Inflammatory macrophage (primary cell): ENCODE measurements around the gene SPPL2B.

Source experiments
- DNase-seq, 2 donors: peaks; one replicate each; pipeline ENCODE4 v3.0.0-alpha.2; 2020 to 2022

The SPPL2B gene

DNA sequence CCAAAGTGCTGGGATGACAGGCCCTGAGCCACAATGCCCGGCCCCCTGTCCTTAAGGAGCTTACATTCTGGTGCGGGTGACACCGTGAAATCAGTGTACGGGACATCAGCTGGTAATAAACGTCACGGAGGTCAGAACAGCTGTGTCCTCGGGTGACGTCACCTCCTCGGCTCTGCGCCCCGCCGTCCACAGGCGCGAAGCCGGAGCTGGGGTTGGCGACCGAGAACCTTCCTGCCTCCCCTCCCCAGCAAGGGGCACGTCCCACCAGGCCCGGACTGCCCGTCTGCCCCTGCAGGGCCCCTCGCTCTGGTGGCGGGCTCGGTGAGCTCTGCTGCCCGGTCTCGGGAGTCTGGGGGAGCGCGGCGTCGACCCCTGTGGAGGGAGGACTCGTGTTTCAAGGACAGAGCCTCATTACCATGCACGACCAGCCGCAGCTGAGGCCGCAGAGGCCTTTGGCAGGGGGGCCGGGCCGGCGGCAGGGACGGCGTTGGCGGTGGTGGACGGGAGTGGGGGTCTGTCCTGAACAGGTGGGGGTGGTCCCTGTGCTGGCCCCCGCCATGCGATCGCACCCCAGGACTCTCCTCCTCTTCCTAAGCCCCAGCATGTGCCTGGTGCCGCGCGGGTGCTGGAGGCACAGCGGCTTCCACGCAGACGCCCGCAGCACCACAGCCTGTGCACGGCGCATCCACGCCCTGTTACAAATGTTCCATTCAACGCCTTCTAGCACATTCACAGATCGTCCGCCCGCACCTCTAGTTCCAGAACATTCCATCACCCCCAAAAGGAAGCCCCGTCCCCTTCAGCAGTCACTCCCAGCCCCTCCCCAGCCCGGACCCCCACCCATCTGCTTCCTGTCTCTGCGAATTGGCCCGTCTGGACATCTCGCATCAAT lies 25.9 kb upstream of the SPPL2B start:
- DNase-seq: peak; percentile 16 to 27

DNA sequence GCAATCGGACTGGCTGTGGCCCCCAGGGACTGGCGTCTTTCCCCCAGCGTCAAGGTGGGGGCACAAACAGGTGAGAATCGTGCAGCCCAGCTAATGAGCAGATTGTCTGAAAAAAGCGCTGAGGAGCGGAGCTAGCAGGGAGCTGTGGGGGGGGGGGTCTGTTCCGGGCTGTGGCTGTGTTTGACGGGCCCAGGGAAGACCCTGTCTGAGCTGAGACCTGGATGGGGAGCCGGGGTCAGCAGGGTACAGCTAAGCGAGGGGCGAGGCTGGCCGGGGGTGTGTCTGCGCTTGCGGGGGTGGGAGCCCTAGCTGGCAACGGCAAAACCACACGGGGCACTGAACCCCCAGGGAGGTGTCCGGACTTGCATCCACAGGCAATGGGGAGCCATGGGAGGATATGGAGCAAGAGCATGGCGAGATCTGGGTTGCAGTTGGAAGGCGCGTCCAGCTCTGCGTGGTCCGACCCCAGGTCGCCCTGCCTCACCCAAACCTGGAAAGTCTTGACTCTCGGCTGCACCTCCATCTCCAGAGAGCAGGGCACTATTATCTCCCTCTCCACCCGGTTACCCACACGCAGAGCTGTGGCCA lies 25.2 kb upstream of the SPPL2B start:
- DNase-seq: no peak

DNA sequence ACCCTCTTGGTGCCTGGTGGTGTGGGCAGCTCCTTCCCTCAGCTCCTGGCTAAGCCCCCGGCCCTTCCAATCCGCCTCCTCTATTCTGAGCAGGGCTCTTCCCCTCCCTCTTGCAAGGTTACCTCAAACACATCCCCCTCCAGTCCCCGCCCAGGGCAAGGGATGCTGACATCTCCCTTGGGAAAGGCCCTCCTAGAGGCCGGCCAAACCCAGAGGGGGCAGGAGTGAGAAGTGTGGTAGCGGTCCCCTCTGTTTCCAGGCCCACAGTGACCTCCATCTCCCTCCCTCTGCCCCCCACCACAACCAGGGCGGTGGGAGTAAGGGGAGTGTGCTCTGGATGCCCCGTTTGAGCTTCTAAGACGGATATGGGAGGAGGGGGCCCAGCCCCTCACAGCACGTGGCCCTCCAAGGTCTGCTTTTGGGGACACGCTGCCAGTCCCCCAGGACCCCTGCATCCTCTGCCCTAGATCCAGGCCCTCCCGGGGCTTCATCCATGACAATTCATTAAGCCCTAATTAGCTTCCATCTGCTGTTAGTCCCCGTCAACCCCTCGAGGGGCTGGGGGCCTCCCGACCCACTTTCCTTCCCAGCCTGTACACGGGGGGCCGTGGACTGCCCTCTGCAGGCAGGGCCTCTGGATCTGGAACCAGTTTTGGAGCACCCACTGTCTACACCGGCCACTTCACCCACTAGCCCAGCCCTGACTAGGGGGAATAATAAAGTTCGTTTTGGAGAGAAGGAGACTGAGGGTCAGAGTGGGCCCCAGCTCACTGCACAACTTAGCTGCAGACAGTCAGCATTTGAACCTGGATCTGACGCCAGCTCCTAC lies 22.8 kb upstream of the SPPL2B start:
- no peak for DNase-seq

DNA sequence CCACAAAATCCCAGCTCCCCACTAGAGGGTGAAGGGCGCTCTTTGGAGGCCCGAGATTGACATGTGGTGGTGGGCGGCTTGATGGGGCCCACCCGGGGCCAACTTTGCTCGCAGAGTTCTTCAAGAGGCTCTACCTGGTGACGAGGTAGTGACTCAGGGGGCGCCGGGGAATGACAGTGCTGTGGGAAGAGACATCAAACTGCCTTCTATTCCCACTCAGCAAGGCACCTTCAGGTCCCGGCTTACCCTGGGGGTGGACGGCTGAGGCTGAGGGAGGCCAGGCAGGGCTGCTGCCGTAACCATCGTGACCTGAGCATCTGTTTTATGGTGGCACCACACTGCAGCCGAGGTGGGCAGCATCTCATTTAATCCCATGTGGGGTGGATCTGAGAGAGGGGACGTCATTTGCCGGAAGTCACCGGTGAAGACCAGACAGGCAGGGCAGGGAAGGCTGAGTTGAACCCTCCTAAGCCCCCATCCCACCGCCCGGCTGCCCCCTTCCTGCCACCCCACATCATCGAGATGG lies 22.1 kb upstream of the SPPL2B start:
- no peak for DNase-seq

DNA sequence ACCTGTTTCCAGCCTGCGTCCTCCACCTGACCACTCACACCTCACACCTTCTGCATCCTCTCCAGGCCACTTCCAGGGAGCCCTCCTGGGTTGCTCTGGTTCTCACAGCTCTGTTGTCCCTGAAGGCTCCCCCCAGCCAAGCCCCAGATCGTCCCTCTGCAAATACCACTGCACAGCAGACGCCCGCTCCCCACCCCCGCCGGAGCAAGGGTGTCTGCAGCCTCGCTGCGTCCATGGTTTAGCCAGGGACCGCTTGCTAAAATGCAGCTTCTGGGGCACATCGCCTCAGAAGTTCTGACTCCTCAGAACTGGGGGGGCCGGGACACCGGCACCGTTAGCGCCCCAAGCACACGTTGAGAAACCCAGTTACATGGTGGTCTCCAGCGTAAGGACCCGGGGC lies 21.5 kb upstream of the SPPL2B start:
- no peak for DNase-seq

DNA sequence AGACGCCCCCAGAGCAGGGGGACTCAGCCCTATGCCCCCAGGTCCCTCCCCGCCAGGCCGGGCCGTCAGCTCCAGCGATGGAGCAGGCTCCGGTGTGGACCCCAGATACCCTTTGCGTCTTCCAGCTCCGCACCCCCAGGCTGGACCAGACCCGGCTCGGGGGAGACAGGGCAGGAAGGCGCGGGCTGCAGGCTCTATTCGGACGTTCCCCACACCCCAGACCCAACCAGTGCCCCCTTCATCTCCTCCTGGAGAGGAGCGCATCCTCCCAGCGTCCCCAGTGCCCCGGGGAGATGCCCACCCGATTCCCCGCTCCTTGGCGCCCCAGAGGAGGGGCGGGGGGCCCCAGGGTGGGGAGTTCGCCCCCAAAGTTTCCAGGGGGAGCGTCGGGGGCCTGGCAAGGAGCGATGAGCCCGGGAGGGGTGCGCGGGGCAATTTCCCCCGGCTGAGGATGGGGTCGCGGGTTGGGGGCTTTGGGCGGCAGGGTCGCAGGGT lies 20.9 kb upstream of the SPPL2B start:
- DNase-seq: no peak

DNA sequence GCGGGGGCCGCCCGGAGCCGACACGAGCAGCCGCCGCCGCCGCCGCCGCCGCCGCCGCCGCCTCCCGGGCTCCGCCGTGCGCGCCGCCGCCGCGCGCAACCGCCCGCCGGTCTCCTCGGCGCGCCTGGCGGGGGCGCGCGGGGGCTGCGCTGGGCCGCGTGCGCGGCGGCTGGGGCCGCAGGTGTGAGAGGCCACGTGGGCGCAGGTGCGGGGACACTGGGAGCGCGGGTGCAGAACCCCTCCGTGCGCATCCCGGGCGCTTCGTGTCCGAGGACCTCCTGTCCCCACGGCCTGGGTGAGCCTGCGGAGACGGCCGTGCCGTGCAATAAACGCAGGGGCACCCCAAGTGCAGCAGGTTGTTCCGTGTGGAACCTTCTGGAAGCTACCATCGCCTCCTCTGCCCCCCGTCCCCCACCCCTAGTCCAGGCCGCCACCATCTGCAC lies 20.3 kb upstream of the SPPL2B start, which contains the start of gene LINGO3:
Gene LINGO3 (minus strand): TSS at position 41 of the 443 bp plus-strand sequence. CDS start 16,378 bp downstream, outside the sequence.
- DNase-seq: no peak

DNA sequence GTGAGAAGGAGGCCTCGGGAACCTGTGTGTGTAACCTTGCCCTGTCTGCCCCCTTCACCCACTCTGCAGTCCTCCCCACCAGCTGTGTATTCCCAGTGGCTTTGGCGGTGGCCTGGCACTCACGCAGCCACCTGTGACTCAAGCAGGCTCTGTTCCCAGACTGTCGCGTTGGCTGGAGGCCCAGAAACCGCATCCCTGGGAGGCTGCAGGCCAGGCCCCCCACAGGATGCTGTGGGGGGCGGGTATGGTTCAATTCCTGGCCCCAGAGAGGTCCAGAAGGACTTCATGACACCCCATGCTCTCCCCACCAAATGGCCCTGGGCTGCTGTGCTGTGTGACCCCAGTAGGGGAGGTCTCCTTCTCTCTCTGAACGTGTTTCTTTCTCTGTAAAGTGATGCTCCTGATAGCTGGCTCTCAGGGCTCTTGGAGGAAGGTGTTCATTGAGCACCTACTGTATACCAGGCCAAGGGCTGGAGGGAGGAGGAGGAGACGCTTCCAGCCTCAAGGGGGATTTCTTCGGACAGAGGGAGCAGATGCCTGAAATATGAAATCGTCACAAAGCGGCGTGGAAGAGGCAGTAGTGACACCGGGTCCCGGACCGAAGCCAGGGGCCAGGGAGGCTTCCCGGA lies 18.6 kb upstream of the SPPL2B start:
- DNase-seq: no peak

DNA sequence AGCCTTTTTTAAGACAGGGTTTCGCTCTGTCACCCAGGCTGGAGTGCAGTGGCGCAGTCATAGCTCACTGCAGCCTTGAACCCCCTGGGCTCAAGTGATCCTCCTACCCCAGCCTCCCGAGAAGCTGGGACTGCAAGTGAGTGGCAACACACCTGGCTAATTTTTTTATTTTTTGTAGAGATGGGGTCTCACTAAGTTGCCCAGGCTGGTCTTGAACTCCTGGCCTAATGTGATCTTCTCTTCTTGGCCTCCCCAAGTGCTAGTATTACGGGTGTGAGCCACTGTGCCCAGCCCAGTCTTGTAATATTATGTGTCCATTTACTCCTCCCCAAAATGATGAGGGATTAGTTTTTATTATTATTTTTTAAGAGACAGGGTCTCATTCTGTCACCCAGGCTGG lies 17.4 kb upstream of the SPPL2B start:
- DNase-seq: no peak

DNA sequence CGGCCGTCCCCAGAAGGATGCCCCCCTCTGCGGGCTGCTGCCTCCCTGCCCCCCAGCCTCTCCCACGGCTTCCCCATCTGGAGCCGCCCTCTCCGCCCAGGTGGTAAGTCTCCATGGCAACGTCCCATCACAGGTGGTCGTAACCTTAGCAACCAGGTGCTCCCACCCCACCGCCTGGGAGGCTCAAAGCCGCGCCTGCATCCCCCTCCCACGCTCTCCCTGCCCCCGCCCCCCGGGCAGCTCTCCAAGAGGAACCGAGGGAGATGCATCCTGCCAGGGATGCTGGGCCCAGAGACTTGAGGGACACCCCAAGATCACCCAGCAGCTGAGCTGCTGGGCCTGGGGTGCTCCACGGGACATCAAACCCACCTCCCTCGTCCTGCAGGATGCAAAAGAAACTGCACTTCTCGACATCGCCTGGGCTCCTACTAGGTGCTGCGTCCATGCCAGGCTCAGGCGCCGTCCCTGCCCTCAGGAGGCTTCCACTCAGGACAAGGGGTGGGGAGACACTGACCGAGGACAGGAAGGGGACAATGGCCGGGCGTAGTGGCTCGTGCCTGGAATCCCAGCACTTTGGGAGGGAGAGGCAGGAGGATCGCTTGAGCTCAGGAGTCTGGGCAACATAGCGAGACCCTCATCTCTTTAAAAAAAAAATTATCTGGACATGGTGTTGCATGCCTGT lies 15.5 kb upstream of the SPPL2B start:
- no peak for DNase-seq

DNA sequence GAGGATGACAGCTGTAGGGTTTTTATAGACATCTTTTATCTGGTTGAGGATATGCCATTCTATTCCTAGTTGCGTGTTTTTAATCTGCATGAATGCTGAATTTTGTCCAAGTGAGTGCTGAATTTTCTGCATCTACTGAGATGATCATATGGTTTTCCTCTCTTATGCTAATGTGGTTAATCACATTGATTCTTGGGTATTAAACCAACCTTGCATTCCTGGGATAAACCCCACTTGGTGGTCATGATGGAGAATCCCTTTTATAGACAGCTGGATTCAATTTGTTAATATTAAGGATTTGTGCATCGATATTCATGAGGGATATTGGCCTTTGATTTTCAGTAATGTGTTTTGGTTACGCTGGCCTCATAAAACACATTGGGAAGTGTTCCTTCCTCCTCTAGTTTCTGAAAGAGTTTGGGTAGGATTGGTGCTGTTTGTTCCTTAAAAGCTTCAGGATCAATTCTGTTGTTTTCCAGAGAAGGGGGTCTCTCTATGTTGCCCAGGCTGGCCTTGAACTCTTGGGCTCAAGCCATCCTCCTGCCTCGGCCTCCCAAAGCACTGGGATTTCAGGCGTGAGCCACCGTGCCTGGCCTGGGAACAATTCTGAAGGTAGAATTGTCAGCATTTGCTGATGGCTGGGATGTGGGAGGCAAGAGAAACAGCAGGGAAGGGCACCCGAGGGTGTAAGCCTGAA lies 13.2 kb upstream of the SPPL2B start:
- DNase-seq: no peak

DNA sequence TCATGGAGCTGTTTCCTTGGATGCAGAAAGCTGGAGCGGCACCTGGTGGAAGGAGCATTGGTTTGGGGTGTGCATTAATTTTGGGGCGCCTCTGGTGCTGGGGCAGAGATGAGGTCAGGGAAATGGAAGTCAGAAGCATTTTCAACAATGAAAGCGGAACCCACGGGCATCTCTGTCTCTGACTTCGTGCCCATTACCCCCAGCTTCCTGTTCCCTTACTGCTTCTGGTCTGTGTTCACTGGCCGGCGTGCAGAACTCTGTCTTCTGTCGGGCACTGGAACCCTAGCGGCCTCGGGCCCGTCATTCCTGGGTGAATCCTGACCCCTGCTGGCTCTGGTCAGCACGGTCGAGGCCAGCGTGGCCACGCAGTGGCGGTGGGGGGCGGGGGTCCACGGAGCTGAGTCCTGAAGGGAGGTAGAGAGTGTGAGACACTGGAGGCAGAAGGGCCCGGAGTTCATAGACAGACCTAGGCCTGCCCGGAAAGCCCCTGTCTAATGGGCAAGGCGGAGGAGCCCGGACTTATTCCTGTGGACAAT lies 12.6 kb upstream of the SPPL2B start:
- DNase-seq: peak; percentile 86 to 91

DNA sequence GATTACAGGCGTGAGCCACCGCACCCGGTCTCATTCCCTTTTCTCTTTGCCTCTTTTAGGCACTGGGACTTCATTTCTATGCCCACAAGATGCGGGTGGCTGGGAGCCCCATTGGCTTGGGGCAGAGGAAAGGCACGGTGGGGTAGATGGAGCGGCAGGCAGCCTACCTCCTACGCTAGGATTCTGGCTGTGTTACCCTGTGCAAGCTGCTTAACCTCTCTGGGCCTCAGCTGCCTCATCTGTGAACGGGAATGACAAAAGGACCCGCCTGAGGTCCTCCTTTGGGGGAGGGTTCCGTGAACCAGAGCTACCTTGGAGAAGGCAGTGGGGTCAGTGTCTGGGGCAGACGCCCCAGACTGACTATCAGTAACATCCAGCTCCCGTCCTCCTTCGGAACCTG lies 11.2 kb upstream of the SPPL2B start:
- no peak for DNase-seq

DNA sequence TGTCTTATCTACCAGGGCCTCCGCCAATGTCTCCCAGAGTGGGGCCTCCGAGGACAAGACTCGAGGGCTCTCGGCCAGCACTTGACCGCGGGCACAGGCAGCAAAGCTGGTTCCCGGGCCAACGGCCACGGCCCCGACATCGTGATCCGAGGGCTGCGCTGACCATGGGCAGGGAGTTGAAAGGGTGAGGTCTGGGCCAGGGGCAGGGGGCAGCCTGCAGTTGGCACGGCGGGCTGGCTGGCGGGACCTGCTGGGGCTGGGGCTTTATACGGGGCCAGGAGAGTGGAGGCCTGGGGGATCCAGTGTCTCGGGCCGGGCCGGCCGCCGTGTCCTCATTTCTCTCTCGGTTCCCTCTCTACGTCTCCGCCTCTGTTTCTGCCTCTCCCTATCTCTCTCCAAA lies 10.7 kb upstream of the SPPL2B start:
- DNase-seq: no peak

DNA sequence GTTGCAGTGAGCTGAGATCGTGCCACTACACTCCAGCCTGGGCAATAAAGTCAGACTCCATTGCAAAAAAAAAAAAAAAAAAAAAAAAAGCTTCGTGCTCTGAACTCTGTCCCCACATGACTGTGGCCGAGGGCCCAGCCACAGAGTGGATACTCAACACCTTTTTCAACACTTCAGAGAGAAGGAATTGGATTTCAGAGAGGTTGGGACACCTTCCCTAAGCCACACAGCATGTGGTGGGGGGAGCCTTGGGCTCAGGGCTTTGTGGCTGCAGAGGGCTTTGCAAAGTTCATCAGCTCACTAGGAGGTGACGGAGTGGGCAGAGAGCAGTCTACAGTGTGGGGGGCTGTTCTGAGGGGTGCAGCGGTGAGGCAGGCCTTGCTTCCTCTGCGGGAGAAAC lies 9.6 kb upstream of the SPPL2B start:
- no peak for DNase-seq

DNA sequence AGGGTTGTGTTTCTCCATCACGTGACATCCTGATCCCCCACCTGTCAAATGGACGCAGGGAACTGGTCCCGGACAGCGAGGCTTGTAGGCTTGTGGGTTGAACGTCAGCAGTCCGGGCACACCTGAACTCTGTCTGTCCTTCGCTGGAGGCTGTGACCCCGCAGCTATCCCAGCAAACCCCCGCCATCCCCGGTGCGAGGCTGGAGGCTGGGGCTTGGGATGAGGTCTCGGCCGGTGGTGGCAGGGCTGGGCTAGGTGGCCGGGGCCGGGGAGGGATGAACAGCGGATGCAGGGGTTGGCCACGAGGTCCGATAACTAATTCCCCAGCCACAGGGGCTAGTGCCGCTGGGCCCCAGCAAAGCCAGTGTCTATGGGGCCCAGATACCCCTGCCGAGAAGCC lies 8.9 kb upstream of the SPPL2B start:
- no peak for DNase-seq

DNA sequence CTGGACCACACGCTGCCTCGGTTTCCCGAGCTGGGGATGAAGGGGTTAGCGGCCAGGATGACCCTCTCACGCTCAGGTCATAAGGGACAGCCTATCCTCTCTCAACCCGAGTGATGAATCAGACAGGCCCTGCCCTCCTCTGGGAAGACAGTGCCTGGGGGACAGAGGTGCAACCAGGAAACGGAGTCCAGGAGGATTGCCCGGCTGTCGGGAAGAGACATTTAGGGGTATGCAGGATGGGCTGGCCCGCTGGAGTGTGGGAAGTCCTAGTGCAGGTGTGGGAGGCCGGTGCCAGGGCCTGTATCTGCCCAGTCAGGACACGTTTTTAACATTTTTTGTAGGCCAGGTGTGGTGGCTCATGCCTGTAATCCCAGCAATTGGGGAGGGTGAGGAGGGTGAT lies 8.4 kb upstream of the SPPL2B start:
- no peak for DNase-seq

DNA sequence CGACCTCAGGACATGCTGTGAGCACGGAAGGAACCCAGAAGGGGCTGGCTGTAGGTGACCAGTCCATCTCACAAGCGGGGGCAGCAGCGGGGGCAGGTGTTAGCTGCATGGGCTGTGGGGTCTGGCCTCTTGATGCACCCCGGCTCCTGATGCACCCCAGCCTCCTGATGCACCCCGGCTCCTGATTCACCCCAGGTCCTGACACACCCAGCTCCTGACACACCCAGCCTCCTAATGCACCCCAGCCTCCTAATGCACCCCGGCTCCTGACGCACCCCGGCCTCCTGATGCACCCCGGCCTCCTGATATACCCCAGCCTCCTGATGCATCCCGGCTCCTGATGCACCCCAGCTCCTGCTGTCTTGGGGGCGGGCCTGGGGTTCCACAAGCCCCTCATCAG lies 7.5 kb upstream of the SPPL2B start:
- DNase-seq: no peak

DNA sequence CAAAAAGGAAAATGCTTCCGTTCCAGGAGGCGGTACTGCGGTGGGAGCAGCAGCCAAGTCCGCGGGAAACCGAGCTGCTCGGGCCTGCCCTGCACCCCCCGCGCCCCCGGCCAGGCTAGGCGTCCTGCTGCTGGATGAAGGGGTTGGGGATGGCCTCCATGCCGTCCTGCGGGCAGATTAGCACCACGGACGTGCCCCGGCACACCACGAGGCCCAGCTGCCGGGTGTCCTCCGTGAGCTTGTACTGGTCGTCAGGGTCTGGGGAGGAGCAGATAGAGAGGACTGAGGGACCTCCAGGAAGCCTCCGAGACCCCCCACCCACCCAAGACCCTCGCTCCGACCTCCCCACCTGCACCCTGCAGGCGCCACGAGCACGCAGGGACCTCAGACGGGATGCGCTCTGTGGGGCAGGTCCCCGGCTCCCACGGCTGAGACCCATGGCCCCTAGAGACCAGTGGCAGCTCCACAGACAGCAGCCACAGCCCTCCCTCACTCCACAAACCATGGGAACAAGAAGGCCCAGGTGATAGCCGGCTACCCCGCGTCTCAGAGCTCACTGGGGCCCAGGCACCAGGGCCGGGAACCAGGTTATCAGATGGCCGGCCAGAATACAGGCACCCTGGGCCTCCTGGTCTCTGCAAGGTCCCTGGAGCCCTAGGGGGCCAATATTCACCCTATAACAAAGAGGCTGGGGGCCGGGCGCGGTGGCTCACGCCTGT lies 6.8 kb upstream of the SPPL2B start:
- DNase-seq: no peak

DNA sequence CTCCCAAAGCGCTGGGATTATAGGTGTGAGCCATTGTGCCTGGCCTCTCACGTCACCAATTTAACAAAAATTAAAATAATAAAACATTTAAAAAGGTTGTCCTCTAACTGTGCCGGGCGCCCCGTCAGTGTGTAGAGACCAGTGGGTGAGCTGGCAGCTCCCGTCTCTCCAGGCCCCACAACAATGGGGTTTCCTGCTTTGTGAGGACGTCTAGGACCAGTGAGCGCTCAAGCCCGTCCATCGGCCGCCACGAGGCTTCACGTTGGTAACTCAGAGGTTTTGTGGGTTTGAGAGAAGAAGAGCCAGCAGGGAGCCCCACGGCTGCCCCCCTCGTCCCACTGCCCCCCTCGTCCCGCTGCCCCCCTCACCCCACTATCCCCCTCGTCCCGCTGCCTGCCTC lies 4.8 kb upstream of the SPPL2B start:
- no peak for DNase-seq
